ENCODE data around the gene SMOC2.

SMOC2 gene

GRCh38 chr6:168448243-168448855, 7.4 kb downstream of the SMOC2 start:
- no peak for DNase-seq

DNA sequence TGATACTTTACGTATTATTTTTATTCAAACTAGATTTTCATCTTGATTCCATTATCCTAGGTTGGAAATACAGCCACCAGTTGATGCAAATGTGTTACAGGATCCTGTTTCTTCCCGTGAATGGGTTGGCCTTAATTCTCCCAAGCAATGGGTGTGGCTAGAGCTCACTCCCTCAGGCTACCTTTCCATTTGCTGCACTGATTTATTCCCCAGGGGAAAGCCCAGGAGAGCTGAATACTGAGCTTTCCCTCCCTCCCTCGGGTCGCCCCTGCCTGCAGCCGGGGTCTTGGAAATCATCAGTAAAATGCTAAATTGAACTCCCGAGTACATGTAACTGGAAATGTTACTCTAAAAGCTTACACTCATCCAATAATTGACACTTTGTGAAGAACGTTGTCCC, 9.9 kb downstream of the SMOC2 start:
- no peak for DNase-seq

GRCh38 chr6:168451805-168452517, 11.0 kb downstream of the SMOC2 start:
- no peak for DNase-seq

DNA sequence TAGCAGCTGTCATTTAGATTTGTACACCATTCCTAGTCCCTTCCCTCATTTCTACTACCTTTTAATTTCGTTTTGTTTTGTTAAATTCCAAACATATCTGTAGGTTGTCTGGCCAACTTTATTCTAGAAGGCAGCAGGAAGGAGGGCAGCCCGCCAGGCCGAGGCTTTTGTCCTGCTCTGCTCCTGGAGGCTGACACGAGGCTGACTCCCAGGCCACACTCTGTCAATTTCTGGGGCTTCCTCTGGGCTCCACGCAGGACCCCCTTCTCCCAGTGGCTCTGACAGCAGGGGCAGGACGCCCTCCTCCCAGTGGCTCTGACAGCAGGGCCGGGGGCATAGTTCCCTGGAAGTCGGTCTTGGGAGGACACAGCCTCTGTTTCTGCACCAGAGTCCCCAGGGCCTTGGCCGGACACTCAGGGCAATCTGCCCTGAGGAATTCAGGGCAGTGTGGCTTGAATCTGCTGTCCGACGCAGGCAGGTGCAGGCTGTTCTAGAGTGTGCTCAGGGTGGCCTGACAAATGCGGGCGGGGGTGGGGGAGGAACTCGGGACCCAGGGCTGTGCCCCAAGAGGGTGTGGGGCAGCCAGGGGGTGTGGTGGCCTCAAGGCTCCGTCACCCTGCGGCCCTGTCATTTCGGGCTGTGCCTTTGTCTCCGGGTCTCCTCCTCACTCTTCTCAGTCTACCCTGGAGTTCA, 11.8 kb downstream of the SMOC2 start:
- DNase-seq = no peak

GRCh38 chr6:168455847-168456530, 15.0 kb downstream of the SMOC2 start:
- no peak for DNase-seq

DNA sequence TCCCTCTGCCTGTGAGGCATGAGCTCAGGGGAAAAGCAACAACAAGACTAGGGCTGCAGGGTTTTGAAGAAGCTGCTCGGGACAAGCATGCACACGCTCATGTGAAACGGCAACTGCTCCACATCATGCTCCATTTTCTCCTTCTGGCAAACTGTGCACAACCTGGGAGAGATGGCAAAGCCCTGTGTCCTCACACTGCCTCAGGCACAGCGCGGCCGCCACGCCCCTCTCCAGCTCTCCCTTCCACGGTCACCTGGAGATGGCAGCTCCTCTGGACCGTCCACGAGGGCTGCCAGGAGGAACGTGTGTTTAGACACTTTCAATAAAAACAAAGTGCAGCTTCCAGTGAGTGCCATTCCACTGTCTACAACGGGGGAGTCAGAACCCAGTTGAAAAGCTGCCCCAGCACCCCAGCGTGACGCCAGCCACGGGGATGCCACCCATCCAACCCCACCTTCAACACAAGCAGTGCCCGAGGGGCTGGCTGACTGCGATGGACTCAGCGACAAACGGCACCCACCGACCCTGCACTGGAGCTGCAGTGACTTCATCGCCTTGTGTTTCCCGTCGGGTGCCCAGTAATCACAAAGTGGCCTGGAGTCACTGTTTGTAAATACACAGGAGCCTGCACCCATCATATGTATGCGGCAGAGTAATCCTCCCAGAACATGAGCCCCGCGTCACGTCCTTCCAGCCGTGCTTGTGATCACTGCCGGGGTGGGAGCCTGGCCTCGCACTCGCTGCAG, 16.1 kb downstream of the SMOC2 start:
- DNase-seq = no peak

GRCh38 chr6:168457653-168457934, 16.6 kb downstream of the SMOC2 start:
- no peak for DNase-seq

GRCh38 chr6:168458101-168458500, 17.1 kb downstream of the SMOC2 start:
- DNase-seq = no peak

DNA sequence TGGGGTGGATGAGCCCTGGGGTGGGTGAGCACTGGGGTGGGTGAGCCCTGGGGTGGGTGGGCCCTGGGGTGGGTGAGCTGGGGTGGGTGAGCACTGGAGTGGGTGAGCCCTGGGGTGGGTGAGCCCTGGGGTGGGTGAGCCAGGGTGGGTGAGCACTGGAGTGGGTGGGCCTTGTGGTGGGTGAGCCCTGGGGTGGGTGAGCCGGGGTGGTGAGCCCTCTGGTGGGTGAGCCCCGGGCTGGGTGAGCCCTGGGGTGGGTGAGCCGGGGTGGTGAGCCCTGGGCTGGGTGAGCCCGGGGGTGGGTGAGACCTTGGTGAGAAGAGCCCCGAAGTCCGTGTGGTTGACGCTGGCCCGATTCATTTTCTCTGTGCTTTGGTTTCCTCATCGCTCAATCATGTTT, 18.6 kb downstream of the SMOC2 start:
- no peak for DNase-seq

DNA sequence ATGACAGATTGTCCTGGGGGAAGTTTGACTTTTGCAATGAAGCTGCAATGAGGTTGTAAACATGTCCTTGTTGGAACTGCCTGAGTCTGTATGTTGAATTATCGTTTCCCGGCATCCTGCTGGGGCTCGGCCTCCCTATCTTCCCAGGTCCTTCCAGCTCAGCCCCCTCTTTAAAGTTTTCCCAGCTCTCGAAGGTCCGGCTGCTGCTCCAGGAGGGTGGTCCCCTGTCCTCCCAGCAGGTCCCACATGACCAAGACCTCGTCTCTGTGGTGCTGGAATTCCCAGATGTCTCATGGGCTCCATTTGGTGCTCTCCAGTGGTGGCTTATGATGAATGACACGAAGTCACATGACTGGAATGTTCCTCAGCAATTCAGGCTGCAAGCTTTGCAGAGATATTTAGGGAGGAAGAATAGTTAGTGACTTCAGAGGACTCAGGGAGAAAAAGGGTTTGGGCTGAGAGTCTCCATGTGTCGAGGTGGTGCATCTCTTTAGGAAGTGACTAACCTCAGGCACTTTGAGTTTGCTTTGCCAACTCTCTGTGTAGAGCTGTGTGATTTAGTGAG, 21.4 kb downstream of the SMOC2 start:
- no peak for DNase-seq

DNA sequence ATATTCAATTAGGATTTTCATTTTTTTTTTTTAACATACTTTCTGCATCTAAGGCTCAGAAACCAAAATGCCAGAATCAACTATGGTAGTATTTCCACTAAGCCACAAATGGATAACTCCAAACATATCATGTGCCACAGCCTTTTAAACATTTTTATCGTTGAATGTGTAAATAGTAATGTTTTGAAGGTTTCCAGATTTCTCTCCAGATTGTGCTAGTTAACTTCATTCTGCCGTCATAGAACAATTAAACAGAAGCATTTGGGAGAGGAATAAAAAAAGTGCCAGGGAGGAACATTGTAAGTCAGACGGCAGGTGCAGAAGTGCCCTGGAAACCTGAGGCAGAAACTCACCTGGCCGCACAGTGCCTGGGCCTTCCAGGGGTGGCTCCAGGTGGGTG, 23.6 kb downstream of the SMOC2 start:
- DNase-seq = no peak

DNA sequence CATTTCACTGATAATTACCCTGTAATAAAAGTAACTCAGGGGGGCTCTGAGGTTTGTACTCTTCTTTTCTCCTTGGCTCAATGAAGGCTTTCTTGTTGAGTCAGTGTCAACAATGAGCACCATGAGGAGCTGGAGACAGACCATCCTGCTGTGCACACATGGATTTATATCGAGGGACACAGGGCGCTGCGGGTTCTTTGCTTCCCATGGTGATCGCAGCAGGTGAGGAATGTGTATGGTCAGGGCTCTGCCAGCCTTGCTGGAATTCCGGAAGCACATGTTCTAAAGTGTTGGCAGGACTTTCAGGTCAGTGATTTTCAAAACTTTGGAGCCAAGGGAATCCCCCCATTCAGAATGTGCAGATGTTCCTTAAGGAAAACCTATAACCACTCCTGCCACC, 27.1 kb downstream of the SMOC2 start:
- no peak for DNase-seq

- DNase-seq = no peak
Observed at GRCh38 chr6:168469521-168469920, 28.5 kb downstream of the SMOC2 start.

GRCh38 chr6:168469926-168470325, 28.9 kb downstream of the SMOC2 start:
- no peak for DNase-seq

DNA sequence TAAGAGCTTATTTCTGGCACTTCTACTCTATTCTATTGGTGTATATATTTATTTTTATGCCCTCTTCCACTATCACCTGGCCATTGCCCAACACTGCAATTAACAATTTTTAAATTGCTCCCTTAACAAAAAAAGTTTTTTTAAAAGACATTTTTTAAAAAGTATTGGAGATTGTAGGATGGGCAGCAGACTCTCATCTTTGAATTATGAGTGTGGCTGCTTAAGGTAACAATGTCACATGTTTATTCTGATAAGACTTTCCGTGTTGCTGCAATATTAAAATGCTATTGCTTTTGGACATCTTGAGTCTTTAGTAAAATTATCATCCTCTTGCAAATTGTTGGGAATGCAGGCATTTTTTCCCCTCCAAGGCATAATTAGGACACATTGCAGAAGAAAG, 31.4 kb downstream of the SMOC2 start:
- DNase-seq = no peak

- no peak for DNase-seq
Observed at GRCh38 chr6:168473197-168473596, 32.2 kb downstream of the SMOC2 start.

GRCh38 chr6:168475188-168476013, 34.4 kb downstream of the SMOC2 start:
- no peak for DNase-seq

- DNase-seq = no peak
Observed at GRCh38 chr6:168479421-168479820, 38.4 kb downstream of the SMOC2 start.

- no peak for DNase-seq
Observed at GRCh38 chr6:168480481-168480880, 39.5 kb downstream of the SMOC2 start.

DNA sequence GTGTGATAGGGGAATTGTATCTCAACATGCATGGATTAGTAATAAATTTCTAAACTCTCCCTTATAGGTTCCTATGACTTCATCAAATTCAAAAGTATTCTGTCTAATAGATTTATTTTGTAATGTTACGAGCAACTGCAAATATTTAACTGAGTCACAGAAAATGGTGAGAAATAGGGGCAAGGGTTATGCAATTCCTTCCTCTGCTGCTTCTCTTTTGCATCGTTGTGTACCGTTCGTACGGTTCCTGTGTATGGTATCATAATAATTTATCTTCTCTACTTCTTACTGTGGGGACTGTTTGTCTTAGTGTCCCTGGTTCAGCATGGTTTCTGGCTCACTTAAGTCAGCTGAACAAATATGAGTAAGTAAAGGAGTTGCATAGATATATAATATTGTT, 44.8 kb downstream of the SMOC2 start:
- DNase-seq = no peak

DNA sequence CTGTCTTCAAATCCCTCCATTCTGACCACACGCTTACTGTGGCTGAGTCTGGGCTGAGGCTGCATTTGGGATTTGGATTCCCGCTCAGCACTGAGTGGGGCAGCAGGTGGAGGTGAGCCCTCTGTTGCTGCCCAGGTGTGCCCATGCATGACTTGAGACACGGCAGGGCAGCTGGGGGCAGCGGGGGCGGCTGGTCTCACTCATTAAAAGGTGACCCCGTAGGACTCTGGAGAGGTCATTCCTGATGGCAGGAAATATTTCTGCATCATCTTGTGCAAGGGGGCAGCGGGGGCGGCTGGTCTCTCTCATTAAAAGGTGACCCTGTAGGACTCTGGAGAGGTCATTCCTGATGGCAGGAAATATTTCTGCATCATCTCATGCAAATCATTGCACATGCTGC, 49.8 kb downstream of the SMOC2 start:
- DNase-seq = no peak

DNA sequence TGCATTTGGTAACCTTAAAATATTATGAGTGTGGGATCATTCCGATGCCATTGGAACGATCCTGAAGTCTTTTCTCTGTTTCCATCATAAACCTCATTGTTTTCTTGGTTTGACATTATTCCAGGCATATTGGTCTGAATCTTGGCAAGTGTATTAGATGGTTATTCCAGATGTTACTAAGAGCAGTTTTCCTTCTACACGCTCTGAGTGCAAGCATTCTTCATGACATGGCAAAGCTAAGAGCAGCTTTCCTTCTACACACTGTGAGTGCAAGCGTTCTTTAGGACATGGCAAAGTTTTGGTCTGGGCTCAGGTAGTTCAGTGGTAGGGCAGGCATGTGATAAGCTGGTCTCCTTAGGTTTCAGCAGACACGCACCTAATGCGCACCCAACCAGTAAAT, 53.0 kb downstream of the SMOC2 start:
- DNase-seq = no peak
